ENCODE results near the gene EMP2.
A peak's percentile ranks its signal among the peaks of the same experiment; 100 is the strongest.
"Not testable (repeated sequence)": the region's sequence is repeated elsewhere in the genome, so short reads cannot be mapped to it uniquely, and the experiment has no call there.

The EMP2 gene

GRCh38 chr16:10519297-10519696 lies 61.1 kb downstream of the EMP2 start:
- no peak for DNase-seq

GRCh38 chr16:10518479-10519041 lies 61.8 kb downstream of the EMP2 start:
- DNase-seq, result no peak

- no peak for DNase-seq
These were observed 62.5 kb downstream of the EMP2 start for GRCh38 chr16:10517868-10518267.

GRCh38 chr16:10514369-10515055 lies 65.9 kb downstream of the EMP2 start:
- no peak for DNase-seq

GRCh38 chr16:10511829-10512228 lies 68.6 kb downstream of the EMP2 start:
- no peak for DNase-seq

- DNase-seq, result no peak
These were observed 70.1 kb downstream of the EMP2 start for GRCh38 chr16:10510279-10510678.

GRCh38 chr16:10509534-10510025 lies 70.8 kb downstream of the EMP2 start:
- peak; percentile 65 for DNase-seq

- not testable (repeated sequence) for DNase-seq
These were observed 75.1 kb downstream of the EMP2 start for GRCh38 chr16:10505286-10505685.

- DNase-seq, result no peak
These were observed 76.0 kb downstream of the EMP2 start for GRCh38 chr16:10504404-10504885.

GRCh38 chr16:10502776-10503175 lies 77.6 kb downstream of the EMP2 start:
- no peak for DNase-seq

GRCh38 chr16:10501016-10501607 lies 79.3 kb downstream of the EMP2 start:
- DNase-seq, result no peak

- no peak for DNase-seq
These were observed 79.8 kb downstream of the EMP2 start for GRCh38 chr16:10500582-10500981.

- no peak for DNase-seq
These were observed 83.0 kb downstream of the EMP2 start for GRCh38 chr16:10497132-10498101.

- DNase-seq, result no peak
These were observed 85.4 kb downstream of the EMP2 start for GRCh38 chr16:10495031-10495345.

- no peak for DNase-seq
These were observed 85.9 kb downstream of the EMP2 start for GRCh38 chr16:10494343-10495030.

GRCh38 chr16:10493276-10493675 lies 87.1 kb downstream of the EMP2 start:
- DNase-seq, result no peak

- no peak for DNase-seq
These were observed 90.3 kb downstream of the EMP2 start for GRCh38 chr16:10490141-10490540.

- DNase-seq, result no peak
These were observed 94.6 kb downstream of the EMP2 start for GRCh38 chr16:10485698-10486382.

- DNase-seq, result no peak
These were observed 95.2 kb downstream of the EMP2 start for GRCh38 chr16:10485159-10485558.

- DNase-seq, result no peak
These were observed 100.2 kb downstream of the EMP2 start for GRCh38 chr16:10480151-10480550.
